ENCODE data around the gene TNXB. TPM values are rescaled to one million over a fixed set of nuclear protein-coding genes. Genes with fewer than 3 reads are reported as not detected.

TNXB gene
- total and polyA plus RNA-seq, 2 experiments from 2014 or later = 2.0 to 6.0 TPM

- TF ChIP-seq POLR2AphosphoS5 (IDR thresholded peaks at IDR 0.05; ENCODE audit: low read depth) = no peak
- peak; percentile 42 for TF ChIP-seq EZH2 (IDR thresholded peaks at IDR 0.05; ENCODE audit: low read depth, unreplicated experiment)
- Mint-ChIP-seq H3K4me1 (peaks cover 60% of the 10 kb centered on the region), H3K36me3 (ENCODE audit: low read depth) (peaks cover 10% of the 10 kb centered on the region; the same call in 1 of the 3 replicates), H3K27me3 (ENCODE audit: insufficient read depth, low read depth, poor library complexity) (peaks cover 47% of the 10 kb centered on the region), H3K9me3 (no peaks in the 10 kb centered on the region; the same call in 2 of the 3 replicates), H3K27ac (no peak overlapping the region), H3K4me3 (peak overlapping the region; percentile 94)
- Histone ChIP-seq H4K20me1 (replicated peaks; ENCODE audit: insufficient read depth) (0 out of 2 replicates have a peak, but pooled peaks cover 5% of the 10 kb centered on the region), H3K27me3 (ENCODE audit: insufficient read depth) (peaks cover 44% of the 10 kb centered on the region), H3K27ac (ENCODE audit: low read depth) (no peak overlapping the region), H3F3A (replicated peaks; ENCODE audit: low read depth) (peaks cover 9% of the 10 kb centered on the region), H3K4me1 (ENCODE audit: insufficient read depth) (peaks cover 38% of the 10 kb centered on the region), H3K36me3 (ENCODE audit: insufficient read depth) (no peaks in the 10 kb centered on the region), H3K9me2 (ENCODE audit: insufficient read depth) (no peaks in the 10 kb centered on the region; the same call in 1 of the 2 replicates), H3K4me3 (peak overlapping the region; percentile 100), H3K4me2 (peak overlapping the region; percentile 97), H2AFZ (0 out of 2 replicates have a peak overlapping the region, but pooled peaks have one; percentile 99), H3K79me2 (replicated peaks; ENCODE audit: insufficient read depth) (no peaks in the 10 kb centered on the region)
- peak; percentile 64 for DNase-seq (ENCODE audit: low spot score)
- no peak for ATAC-seq
Observed at GRCh38 chr6:32151181-32151862, 42.2 kb upstream of the TNXB start.

- Histone ChIP-seq H4K20me1 (replicated peaks; ENCODE audit: insufficient read depth) (0 out of 2 replicates have a peak, but pooled peaks cover 5% of the 10 kb centered on the region), H3F3A (replicated peaks; ENCODE audit: low read depth) (peaks cover 9% of the 10 kb centered on the region), H3K4me2 (peak overlapping the region; percentile 97), H2AFZ (peak overlapping the region; percentile 99), H3K9me2 (ENCODE audit: insufficient read depth) (no peaks in the 10 kb centered on the region; the same call in 1 of the 2 replicates), H3K27ac (ENCODE audit: low read depth) (no peak overlapping the region), H3K4me1 (ENCODE audit: insufficient read depth) (peaks cover 41% of the 10 kb centered on the region), H3K36me3 (ENCODE audit: insufficient read depth) (no peaks in the 10 kb centered on the region), H3K79me2 (replicated peaks; ENCODE audit: insufficient read depth) (no peaks in the 10 kb centered on the region), H3K27me3 (ENCODE audit: insufficient read depth) (peaks cover 44% of the 10 kb centered on the region), H3K4me3 (peak overlapping the region; percentile 100)
- Mint-ChIP-seq H3K27ac (no peak overlapping the region), H3K9me3 (no peaks in the 10 kb centered on the region; the same call in 2 of the 3 replicates), H3K4me1 (peaks cover 63% of the 10 kb centered on the region), H3K27me3 (ENCODE audit: insufficient read depth, low read depth, poor library complexity) (peaks cover 47% of the 10 kb centered on the region), H3K4me3 (peak overlapping the region; percentile 94), H3K36me3 (ENCODE audit: low read depth) (peaks cover under 1% of the 10 kb centered on the region; the same call in 1 of the 3 replicates)
- DNase-seq (ENCODE audit: low spot score) (peak; percentile 91), ATAC-seq (peak; percentile 11)
- no peak for TF ChIP-seq JUNB (IDR thresholded peaks at IDR 0.05; ENCODE audit: unreplicated experiment)
- TF ChIP-seq CTCF (conservative IDR thresholded peaks at IDR 0.05; ENCODE audit: low read depth in 2 of 2) = peak; percentile 7 to 31; a peak in 2 of 4 replicates
Observed at GRCh38 chr6:32149932-32150870, 41.1 kb upstream of the TNXB start.
